PC-3 (cell line): ENCODE data around the gene SMPD3.

Source experiments
- EZH2 ChIP-seq: fragments of 300-600 bp; sonication (generic); IDR thresholded peaks from one replicate; pipeline ENCODE4 v1.6.1; 2017; ENCODE audit warnings: antibody characterized with exemption, mild to moderate bottlenecking, low read length; ENCODE audit not compliant: unreplicated experiment
- TF ChIP-seq, protein P1 (sequence below): fragments of 300-600 bp; sonication (generic); conservative IDR thresholded peaks from 2 replicates; pipeline ENCODE4 v1.5.1; 2017; ENCODE audit warnings: antibody characterized with exemption, low read depth, mild to moderate bottlenecking, low read length

- TF ChIP-seq, protein P1, sequence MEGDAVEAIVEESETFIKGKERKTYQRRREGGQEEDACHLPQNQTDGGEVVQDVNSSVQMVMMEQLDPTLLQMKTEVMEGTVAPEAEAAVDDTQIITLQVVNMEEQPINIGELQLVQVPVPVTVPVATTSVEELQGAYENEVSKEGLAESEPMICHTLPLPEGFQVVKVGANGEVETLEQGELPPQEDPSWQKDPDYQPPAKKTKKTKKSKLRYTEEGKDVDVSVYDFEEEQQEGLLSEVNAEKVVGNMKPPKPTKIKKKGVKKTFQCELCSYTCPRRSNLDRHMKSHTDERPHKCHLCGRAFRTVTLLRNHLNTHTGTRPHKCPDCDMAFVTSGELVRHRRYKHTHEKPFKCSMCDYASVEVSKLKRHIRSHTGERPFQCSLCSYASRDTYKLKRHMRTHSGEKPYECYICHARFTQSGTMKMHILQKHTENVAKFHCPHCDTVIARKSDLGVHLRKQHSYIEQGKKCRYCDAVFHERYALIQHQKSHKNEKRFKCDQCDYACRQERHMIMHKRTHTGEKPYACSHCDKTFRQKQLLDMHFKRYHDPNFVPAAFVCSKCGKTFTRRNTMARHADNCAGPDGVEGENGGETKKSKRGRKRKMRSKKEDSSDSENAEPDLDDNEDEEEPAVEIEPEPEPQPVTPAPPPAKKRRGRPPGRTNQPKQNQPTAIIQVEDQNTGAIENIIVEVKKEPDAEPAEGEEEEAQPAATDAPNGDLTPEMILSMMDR = no peak
- no peak for TF ChIP-seq EZH2
Observed at GRCh38 chr16:68335175-68335574, 113.1 kb downstream of the SMPD3 start.
